GM18861 (cell line): ENCODE measurements around the gene HOXA4.

Experiments used
- ATAC-seq: cut with Tn5 transposase; IDR thresholded peaks from one replicate; pipeline ENCODE4 v1.9.1; 2021; ENCODE audit not compliant: unreplicated experiment

The HOXA4 gene

GRCh38 chr7:27158436-27159265, 28.1 kb upstream of the HOXA4 start:
- ATAC-seq = no peak

GRCh38 chr7:27157702-27158431, 27.3 kb upstream of the HOXA4 start:
- ATAC-seq = no peak

- ATAC-seq = no peak
These were observed 26.6 kb upstream of the HOXA4 start for GRCh38 chr7:27156916-27157701.

- no peak for ATAC-seq
These were observed 25.9 kb upstream of the HOXA4 start, which contains the start of gene HOXA7 for GRCh38 chr7:27156508-27156898. TSS of gene HOXA7 (minus strand) at chr7:27156675. CDS start at chr7:27156545, 130 bp downstream.

GRCh38 chr7:27155816-27156507, 25.4 kb upstream of the HOXA4 start:
- ATAC-seq = no peak

GRCh38 chr7:27154901-27155815, 24.6 kb upstream of the HOXA4 start:
- no peak for ATAC-seq

- ATAC-seq = no peak
These were observed 23.8 kb upstream of the HOXA4 start for GRCh38 chr7:27154369-27154768.

GRCh38 chr7:27153526-27153925, 23.0 kb upstream of the HOXA4 start:
- ATAC-seq = no peak

GRCh38 chr7:27152816-27153442, 22.4 kb upstream of the HOXA4 start:
- no peak for ATAC-seq

- ATAC-seq = no peak
These were observed 21.6 kb upstream of the HOXA4 start, which contains the start of gene HOXA3 for GRCh38 chr7:27151931-27152815. TSS of gene HOXA3 (minus strand) at chr7:27152583. CDS start at chr7:27110640, 41,943 bp downstream.

- ATAC-seq = no peak
These were observed 20.9 kb upstream of the HOXA4 start for GRCh38 chr7:27151341-27151930.

- ATAC-seq = peak; percentile 73
These were observed 20.2 kb upstream of the HOXA4 start for GRCh38 chr7:27150568-27151340.

- ATAC-seq = no peak
These were observed 19.4 kb upstream of the HOXA4 start for GRCh38 chr7:27149842-27150567.

- ATAC-seq = no peak
These were observed 18.4 kb upstream of the HOXA4 start for GRCh38 chr7:27148756-27149641.

GRCh38 chr7:27148031-27148755, 17.6 kb upstream of the HOXA4 start:
- no peak for ATAC-seq
